Measurements from ENCODE around the gene RHBDL2.
"Not testable (repeated sequence)": the region's sequence is repeated elsewhere in the genome, so short reads cannot be mapped to it uniquely, and the experiment has no call there.

The RHBDL2 gene

DNA sequence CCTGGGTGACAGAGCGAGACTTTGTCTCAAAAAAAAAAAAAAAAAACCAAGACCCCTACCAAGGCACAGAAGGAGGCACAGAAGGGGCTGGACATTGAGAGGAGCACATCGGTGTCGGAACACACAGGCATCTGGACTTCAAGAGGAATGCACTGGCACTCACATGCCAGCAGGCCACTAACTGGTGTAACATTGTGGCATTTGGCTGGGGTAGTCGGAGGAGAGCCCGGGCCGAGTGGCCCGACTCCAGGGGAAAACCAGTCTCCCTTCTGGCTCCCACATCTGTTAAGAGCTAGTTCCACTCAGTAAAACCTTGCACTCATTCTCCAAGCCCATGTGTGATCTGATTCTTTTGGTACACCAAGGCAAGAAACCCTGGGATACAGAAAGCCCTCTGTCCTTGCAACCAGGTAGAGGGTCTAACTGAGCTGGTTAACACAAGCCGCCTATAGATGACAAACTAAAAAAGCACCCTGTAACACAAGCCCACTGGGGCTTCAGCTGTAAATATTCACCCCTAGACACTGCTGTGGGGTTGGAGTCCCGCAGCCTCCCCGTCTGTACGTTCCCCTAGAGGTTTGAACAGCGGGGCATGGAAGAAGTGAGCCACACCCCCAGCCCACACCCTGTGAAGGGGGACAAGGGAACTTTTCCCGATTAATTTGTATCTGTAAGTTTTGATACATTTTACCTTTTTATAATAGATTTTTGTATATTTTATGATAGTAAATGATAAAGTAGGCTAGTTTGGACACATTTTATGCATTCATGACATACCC lies 32.2 kb upstream of the RHBDL2 start:
- CTCF ChIA-PET: no interaction called here
- TF ChIP-seq HDGF (IDR thresholded peaks at IDR 0.05; ENCODE audit: borderline replicate concordance) (no peak), CTBP1 (IDR thresholded peaks at IDR 0.05; ENCODE audit: borderline replicate concordance) (no peak), L3MBTL2 (conservative IDR thresholded peaks at IDR 0.05) (no peak), FOXM1 (IDR thresholded peaks at IDR 0.05; ENCODE audit: borderline replicate concordance) (no peak), TARDBP (IDR thresholded peaks at IDR 0.05) (no peak), BHLHE40 (IDR thresholded peaks at IDR 0.05; ENCODE audit: borderline replicate concordance) (no peak), ELF4 (IDR thresholded peaks at IDR 0.05) (no peak), SUZ12 (IDR thresholded peaks at IDR 0.05) (no peak), FOXK2 (IDR thresholded peaks at IDR 0.05) (no peak), SP1 (IDR thresholded peaks at IDR 0.05) (no peak), NFRKB (IDR thresholded peaks at IDR 0.05) (no peak), LEF1 (IDR thresholded peaks at IDR 0.05; ENCODE audit: borderline replicate concordance) (no peak), FOXA1 (IDR thresholded peaks at IDR 0.05) (no peak), ZNF384 (IDR thresholded peaks at IDR 0.05) (no peak), PKNOX1 (IDR thresholded peaks at IDR 0.05) (no peak), ARNT (IDR thresholded peaks at IDR 0.05) (no peak)
- POLR2A ChIA-PET: no interaction called here
- DNase-seq (ENCODE audit: extremely low spot score): no peak

DNA sequence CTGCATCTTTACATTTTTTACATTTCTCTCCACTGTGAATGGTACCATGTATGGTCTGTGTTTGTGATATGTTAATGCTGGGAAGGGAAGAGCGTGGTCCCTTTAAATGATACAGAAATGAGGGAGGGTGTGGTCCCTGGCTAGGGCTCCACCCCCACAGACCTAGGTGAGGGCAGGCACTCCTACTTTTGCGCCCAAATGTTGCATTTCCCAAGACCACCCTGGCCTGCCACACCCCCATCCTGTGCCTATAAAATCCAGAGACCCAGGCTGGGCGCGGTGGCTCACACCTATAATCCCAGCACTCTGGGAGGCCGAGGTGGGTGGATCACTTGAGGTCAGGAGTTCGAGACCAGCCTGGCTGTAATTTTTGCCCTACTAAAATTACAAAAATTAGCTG lies 31.5 kb upstream of the RHBDL2 start:
- CTCF ChIA-PET; DNase-seq (ENCODE audit: extremely low spot score); POLR2A ChIA-PET: not testable (repeated sequence)

DNA sequence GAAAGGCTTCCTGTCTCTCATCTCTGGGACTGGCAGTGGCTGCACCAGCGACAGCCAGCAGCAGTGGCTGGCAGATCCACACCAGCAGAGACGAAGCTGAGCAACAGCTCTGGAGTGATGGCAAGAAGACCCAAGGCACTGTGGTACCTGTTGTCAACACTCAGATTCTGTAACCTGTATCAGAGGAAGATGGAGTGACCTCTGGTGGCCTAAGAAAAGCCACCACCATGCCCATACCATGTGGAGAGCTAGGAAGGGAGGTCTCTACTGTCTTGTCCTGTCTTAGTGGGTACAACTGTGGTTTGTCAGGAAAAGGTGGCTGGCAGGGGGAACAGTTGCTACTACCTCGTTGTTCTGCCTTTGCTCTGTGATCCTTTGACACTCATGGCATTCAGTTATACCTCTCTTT lies 22.5 kb upstream of the RHBDL2 start:
- TF ChIP-seq CTBP1 (IDR thresholded peaks at IDR 0.05; ENCODE audit: borderline replicate concordance) (no peak), ZNF384 (IDR thresholded peaks at IDR 0.05) (no peak), LEF1 (IDR thresholded peaks at IDR 0.05; ENCODE audit: borderline replicate concordance) (no peak), ELF4 (IDR thresholded peaks at IDR 0.05) (no peak), PKNOX1 (IDR thresholded peaks at IDR 0.05) (no peak), FOXA1 (IDR thresholded peaks at IDR 0.05) (no peak), L3MBTL2 (conservative IDR thresholded peaks at IDR 0.05) (no peak), SP1 (IDR thresholded peaks at IDR 0.05) (no peak), BHLHE40 (IDR thresholded peaks at IDR 0.05; ENCODE audit: borderline replicate concordance) (no peak), ARNT (IDR thresholded peaks at IDR 0.05) (no peak), HDGF (IDR thresholded peaks at IDR 0.05; ENCODE audit: borderline replicate concordance) (no peak), FOXK2 (IDR thresholded peaks at IDR 0.05) (no peak), NFRKB (IDR thresholded peaks at IDR 0.05) (no peak), TARDBP (IDR thresholded peaks at IDR 0.05) (no peak), FOXM1 (IDR thresholded peaks at IDR 0.05; ENCODE audit: borderline replicate concordance) (no peak), SUZ12 (IDR thresholded peaks at IDR 0.05) (no peak)
- ChIA-PET CTCF (interaction anchor here (0.6 kb wide), 1 partner anchor 13 kb away, joined by 3 read pairs; no protein-coding TSS in a partner anchor), POLR2A (no interaction called here)
- peak; percentile 27 for DNase-seq (ENCODE audit: extremely low spot score)

DNA sequence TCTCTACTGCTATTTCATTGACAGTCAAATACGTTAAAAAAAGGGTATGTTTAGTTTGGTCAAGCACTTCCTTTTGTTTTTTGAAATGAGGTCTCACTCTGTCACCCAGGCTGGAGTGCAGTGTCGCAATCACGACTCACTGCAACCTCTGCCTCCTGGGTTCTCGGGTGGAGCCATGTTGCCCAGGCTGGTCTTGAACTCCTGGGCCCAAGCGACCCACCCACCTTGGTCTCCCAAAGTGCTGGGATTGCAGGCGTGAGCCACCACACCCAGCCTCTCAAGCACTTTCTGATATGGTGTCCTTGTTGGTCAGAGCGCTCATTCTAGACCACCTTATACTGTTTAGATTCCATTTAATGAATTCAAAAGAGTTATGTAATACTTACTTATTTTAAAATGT lies 20.9 kb upstream of the RHBDL2 start:
- TF ChIP-seq NFRKB (IDR thresholded peaks at IDR 0.05) (no peak), ELF4 (IDR thresholded peaks at IDR 0.05) (no peak), CTBP1 (IDR thresholded peaks at IDR 0.05; ENCODE audit: borderline replicate concordance) (no peak), HDGF (IDR thresholded peaks at IDR 0.05; ENCODE audit: borderline replicate concordance) (no peak), FOXK2 (IDR thresholded peaks at IDR 0.05) (no peak), FOXM1 (IDR thresholded peaks at IDR 0.05; ENCODE audit: borderline replicate concordance) (no peak), L3MBTL2 (conservative IDR thresholded peaks at IDR 0.05) (no peak), ARNT (IDR thresholded peaks at IDR 0.05) (no peak), FOXA1 (IDR thresholded peaks at IDR 0.05) (no peak), PKNOX1 (IDR thresholded peaks at IDR 0.05) (no peak), TARDBP (IDR thresholded peaks at IDR 0.05) (no peak), SP1 (IDR thresholded peaks at IDR 0.05) (no peak), LEF1 (IDR thresholded peaks at IDR 0.05; ENCODE audit: borderline replicate concordance) (no peak), BHLHE40 (IDR thresholded peaks at IDR 0.05; ENCODE audit: borderline replicate concordance) (no peak), ZNF384 (IDR thresholded peaks at IDR 0.05) (no peak), SUZ12 (IDR thresholded peaks at IDR 0.05) (no peak)
- ChIA-PET CTCF (no interaction called here), POLR2A (no interaction called here)
- DNase-seq (ENCODE audit: extremely low spot score): no peak

DNA sequence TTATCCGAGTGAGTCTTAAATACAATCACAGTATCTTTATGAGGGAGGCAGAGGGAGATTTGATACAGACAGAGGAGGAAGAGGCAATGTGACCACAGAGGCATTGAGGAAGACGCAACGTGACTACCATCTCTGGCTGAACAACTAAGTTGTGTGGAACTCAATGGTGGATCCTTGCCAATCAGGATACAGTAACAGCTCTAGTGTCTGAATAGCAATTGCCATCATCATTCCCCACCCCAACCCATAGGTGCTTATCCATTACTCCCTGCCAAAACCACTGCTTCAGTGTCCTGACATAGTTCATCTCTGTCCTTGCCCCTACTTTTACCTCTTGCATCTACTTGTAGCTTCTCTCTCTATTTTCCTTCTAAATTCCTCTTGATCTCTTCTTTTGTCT lies 20.5 kb upstream of the RHBDL2 start:
- ChIA-PET POLR2A (no interaction called here), CTCF (no interaction called here)
- no peak for DNase-seq (ENCODE audit: extremely low spot score)

More for the DNA sequence above, 20.5 kb upstream of the RHBDL2 start:
- no peak for TF ChIP-seq BHLHE40 (IDR thresholded peaks at IDR 0.05; ENCODE audit: borderline replicate concordance)
- TF ChIP-seq PKNOX1 (IDR thresholded peaks at IDR 0.05): no peak
- TF ChIP-seq SP1 (IDR thresholded peaks at IDR 0.05): no peak
- TF ChIP-seq ARNT (IDR thresholded peaks at IDR 0.05): no peak
